HG03066 (cell line): ENCODE measurements around the gene LENG8.

ENCODE experiments used
- ATAC-seq: cut with Tn5 transposase; IDR thresholded peaks from one replicate; pipeline ENCODE4 v1.9.1; 2021; ENCODE audit warnings: low read depth; ENCODE audit not compliant: unreplicated experiment

The LENG8 gene

GRCh38 chr19:54448774-54449700 lies at the start of gene LENG8:
Gene LENG8, plus strand, starts transcription at chr19:54449199. Its CDS starts 2,146 bp downstream, at chr19:54451345.
- ATAC-seq = peak; percentile 86

DNA sequence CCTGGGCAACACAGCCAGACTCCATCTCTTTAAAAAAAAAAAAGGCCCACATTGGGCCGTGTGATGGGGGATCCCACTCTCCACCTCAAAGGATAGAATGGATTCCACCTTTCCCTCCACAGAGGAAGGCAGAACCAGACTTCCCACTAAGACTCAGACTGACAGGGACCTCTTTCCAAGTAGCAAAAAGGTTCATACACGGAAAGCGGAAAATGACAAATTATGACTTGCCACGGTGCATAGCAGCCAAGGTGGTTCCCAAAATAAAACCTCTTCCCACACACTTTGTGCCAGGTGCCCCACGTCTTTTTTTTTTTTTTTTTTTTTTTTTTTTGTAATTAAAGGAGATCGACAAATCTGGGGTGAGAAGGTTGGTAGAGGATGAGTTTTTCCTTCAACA lies 48.1 kb upstream of the LENG8 start:
- ATAC-seq = no peak

GRCh38 chr19:54403054-54403453 lies 45.9 kb upstream of the LENG8 start:
- ATAC-seq = no peak

- no peak for ATAC-seq
Measured at GRCh38 chr19:54405628-54406027, 43.4 kb upstream of the LENG8 start.

- no peak for ATAC-seq
Measured at GRCh38 chr19:54407780-54408179, 41.2 kb upstream of the LENG8 start.

DNA sequence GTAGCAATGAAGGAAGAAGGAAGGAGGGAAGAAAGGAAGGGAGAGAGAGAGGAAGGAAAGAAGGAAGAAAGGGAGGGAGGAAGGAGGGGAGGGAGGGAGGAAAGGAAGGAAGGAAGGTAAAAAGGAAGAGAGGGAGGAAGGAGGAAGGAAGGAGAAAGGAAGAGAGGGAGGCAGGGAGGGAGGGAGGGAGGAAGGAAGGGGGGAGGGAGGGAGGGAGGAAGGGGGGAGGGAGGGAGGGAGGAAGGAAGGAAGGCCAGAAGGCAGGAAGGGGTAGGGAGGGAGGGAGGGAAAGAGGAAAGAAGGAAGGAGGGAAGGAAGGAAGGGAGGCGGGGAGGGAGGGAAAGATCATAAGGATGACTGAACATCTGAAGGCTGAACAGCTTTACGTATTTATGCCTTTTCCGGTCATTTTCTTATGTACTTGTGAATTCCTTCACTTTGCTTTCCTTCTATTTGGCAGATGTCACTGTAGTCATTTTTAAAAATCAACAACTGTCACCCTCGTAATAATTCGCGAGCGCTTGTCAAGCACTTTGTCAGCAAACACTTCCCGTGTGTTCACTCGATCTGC lies 40.5 kb upstream of the LENG8 start:
- ATAC-seq = no peak

DNA sequence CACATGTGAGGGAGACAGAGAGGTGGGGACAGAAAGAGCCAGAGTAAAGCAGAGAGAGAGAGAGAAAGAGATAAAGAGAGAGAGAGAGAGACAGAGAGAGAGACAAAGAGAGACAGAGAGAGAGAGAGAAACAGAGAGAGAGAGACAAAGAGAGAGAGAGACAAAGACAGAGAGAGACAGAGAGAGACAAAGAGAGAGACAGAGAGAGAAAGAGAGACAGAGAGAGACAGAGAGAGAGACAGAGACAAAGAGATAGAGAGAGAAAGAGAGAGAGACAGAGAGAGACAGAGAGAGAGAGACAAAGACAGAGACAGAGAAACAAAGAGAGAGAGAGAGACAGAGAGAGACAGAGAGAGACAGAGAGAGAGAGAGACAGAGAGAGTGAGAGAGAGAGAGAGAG lies 38.0 kb upstream of the LENG8 start:
- no peak for ATAC-seq

DNA sequence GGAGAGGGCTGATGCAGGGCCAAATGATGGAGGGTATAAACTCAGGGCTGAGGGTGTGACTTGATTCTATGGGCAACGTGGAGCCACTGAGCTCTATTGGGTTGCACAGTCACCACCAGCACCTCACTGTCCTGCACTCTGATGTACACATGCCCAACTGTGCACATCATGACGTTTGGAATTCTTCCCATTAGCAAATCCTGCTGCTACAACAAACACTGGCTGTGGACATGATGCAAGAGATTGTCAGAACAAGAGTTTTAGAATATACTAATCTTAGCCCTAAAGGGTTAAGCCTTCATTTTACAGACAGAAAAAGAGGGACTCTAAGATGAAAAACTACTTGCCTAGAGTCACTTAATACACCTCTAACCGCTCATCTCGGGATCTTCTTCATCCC lies 36.1 kb upstream of the LENG8 start:
- ATAC-seq = no peak

DNA sequence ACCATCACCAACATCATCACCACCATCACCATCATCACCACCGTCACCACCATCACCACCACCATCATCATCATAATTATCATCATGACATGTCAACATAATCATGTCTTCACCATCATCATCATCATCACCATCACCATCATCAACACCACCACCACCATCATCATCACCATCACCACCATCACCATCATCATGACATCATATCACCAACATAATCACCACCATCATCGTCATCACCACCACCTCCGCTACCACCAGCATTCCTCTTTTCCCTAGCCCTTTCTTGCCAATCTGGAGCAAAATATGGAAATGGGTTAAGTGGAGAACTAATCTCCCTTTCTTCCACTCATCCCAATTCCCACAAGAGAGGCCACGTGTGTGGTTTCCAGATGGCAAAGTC lies 34.8 kb upstream of the LENG8 start:
- ATAC-seq = no peak

DNA sequence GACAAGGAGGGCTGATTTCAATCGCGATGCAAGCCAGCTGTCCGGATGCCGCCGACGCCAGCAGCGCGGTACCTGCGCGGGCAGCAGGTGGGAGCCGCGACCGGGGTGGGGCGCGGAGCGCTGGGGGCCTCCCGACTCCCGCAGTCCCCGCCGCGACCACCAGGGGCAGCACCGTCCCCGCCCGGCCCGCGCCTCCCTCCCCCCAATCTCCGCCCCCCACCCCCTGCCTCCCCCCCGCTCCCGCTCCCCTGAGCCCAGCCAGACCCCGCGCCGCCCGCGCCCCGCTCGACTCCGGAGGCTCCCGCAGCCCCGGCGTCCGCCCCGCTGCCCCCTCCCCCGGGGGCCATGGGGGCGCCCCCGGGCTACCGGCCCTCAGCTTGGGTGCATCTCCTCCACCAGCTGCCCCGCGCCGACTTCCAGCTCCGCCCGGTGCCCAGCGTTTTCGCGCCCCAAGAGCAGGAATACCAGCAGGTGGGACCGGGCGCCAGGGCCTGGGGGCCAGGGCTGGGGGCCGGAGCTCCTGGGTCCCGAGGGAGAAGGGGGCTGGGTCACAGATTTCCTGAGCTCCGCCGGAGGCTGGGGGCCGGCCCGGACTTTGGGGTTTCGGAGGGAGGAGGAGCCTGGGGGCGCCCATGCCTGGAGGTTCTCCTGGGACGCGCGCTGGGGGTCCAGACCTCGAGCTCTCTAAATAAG lies 33.6 kb upstream of the LENG8 start, which contains the start of gene TTYH1:
TSS of gene TTYH1 (plus strand) at position 257 of the 693 bp plus-strand sequence. CDS start at position 346, 89 bp downstream.
- no peak for ATAC-seq

DNA sequence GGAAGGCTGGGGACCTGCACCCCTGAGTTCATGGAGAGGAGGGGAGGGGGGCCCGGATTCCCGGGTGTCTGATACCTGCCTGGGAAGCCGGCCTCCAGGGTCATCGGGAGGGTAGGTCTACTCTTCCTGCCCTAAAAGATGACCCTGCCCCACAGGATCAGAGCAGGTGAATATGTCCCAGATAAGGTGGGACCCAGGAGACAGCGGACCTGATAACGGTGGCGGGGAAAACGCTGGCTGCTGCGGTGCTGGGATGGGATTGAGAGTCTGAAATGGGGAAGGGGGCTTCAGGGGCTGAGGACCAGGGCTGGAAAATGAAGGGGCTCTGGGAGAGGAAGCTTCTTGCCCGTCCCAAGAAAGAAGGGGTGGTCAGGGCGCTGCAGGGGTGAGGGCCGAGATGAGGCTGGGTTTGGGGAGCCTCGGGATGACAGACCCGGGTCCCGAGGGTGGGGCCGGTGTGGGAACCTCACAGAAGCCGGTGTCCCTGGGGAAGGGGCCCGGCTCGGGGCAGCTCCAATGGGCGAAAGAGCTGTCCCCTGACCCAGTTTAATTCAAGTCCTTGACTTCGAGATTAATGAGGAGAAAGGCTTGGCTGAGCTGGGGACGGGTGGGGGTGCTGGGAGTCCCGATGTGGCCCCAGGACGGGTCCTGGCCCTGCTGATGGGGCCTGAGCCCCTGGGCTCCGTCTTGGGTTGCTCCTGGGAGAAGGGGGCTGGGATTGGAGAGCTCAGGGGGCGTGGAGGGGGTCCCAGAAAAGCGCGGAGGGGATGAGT lies 32.9 kb upstream of the LENG8 start:
- no peak for ATAC-seq

- ATAC-seq = no peak
Measured at GRCh38 chr19:54416695-54417491, 32.1 kb upstream of the LENG8 start.

DNA sequence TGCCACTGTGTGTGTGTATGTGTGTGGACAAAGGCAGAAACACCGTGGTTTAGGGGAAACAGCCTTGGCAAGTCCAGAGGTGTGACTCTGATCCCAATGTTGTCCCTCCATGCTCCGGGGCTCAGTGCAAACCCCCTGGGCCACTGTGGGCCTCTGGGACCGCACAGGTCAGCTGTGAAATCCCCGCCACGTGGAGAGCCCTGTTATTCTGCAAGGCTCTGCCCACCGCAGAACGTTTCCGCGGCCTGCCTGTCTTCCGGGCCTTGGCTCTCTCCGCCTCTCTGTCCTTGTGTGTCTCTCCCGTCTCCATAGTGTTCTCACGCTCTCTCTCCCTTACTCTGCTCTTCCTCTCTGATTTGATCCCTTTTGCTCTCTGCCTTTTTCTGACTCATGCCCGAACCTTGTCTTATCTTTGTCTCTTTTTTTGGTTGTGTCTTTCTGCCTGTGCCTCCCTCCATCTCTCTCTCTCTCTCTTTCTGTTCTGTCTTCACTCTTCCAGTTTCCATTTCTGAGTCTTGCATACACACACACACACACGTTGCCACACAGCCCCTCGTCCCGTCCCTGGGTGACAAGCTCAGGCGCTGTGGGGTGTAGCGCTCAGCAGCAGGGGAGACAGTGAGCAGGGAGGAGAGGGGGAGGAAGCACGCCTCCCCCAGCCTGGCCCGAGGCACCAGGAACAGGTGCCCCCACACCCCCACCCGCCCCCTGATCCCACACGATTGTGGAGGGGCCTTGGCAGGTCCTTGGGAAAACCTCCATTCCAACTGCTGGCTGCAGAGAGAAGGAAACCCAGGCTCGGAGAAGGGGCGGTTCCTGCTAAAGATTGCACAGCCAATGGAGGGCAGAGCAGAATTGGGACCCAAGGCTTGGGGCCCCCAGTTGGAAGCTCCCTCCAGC lies 30.7 kb upstream of the LENG8 start:
- ATAC-seq = no peak

GRCh38 chr19:54418930-54419800 lies 29.8 kb upstream of the LENG8 start:
- ATAC-seq = no peak

DNA sequence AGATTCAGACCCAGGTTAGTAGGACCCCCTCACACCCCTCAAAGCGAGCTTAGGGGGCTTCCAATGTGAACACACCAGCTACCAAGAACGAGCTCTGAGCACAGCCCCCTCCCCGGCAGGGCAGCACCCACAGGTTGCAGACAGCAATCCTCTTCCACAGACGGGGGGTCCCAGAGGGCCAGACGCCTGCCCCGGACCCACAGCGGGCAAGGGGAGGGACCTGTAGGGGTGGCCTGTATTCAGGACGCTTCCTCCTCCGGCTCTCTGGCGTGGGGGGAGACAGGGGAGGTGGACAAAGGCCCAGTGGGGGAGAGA lies 29.0 kb upstream of the LENG8 start:
- ATAC-seq = no peak

DNA sequence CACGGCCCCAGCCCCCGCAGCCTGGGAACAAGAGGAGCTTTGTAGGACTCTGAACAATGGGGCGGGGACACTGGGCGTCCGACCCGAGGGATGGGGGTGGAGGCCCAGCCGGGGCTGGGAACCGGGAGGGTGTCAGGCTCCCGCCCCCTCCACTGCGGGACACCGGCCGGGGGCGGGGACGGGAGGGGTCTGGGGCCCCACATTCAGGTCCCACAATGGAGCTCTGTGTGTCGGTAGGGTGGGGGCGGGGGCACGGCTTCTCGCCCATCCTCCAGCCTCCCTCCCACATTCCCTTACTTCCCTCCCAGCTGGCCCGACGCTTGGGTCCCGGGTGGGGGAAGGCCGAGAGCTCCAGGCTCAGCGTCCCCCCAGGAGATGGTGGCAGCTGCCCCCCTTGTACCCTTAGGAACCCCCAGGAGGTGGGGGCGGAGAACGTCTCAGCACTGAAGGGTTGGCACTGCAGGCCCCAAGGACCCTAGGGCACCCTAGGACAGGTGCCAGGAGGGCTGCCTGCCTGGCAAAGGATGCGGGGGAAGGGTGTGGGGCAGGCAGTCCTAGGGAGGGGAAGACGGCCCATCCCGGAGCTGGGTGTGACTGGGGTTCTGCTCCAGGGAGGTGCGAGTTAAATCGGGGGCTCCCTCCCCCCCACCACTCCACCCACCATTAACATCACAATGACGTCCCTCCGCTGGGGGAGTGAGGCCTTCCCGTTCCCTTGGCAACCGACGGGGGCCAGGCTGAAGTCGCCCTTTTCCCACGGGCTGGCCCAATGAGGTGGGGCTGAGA lies 28.4 kb upstream of the LENG8 start:
- no peak for ATAC-seq

DNA sequence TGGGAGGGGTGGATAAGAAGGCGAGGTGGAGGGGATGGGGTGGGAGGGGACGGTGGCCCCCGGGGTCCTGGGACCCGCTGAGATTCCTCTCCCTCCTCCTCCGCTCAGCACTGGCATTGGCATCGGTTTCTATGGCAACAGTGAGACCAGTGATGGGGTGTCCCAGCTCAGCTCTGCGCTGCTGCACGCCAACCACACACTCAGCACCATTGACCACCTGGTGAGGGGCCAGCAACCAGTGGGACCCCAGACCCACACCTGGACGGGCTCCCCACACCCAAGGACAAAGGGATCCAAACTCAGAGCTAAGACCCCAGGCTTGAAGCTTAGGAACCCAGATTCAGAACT lies 27.9 kb upstream of the LENG8 start:
- no peak for ATAC-seq
